NCI-H82 treated with DMSO at 0.1 percent for 48 hours (cell line): ENCODE measurements around the gene SEMA7A.

ENCODE experiments used
- DNase-seq: peaks from one replicate; lab custom pipeline; 2025; ENCODE audit not compliant: unreplicated experiment; lab: John Stamatoyannopoulos, UW

Gene SEMA7A

GRCh38 chr15:74389241-74390048 is 44.3 kb downstream of the SEMA7A start:
- no peak for DNase-seq

DNA sequence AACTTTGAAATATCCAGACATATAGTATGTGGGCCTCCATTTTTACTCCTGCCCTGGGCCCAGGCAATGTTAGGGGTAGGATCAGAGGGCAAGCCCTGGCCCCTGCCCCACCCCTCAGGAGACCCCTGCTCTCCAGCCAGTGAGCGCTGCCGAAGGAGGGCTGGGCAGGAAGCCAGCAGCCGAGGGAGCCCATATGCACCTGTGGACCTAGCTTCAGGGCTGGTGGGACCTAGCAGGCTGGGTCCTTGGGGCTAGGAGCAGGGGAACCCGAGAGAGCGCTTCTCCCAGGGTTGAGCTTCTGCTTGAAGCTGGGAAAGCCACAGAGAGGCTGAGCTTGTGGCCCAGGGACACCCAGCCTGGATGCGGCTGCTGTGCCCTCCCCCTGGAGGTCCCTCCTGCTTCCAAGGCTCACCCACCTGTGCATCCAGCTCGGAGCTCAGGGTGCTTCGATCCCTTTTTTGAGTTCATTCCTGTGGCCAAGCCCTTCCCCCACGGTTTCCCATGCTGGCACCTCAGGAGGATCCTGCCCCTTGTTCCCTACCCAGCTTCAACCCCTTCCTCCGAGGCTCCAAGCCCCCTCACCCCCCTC is 45.3 kb downstream of the SEMA7A start:
- DNase-seq: no peak

DNA sequence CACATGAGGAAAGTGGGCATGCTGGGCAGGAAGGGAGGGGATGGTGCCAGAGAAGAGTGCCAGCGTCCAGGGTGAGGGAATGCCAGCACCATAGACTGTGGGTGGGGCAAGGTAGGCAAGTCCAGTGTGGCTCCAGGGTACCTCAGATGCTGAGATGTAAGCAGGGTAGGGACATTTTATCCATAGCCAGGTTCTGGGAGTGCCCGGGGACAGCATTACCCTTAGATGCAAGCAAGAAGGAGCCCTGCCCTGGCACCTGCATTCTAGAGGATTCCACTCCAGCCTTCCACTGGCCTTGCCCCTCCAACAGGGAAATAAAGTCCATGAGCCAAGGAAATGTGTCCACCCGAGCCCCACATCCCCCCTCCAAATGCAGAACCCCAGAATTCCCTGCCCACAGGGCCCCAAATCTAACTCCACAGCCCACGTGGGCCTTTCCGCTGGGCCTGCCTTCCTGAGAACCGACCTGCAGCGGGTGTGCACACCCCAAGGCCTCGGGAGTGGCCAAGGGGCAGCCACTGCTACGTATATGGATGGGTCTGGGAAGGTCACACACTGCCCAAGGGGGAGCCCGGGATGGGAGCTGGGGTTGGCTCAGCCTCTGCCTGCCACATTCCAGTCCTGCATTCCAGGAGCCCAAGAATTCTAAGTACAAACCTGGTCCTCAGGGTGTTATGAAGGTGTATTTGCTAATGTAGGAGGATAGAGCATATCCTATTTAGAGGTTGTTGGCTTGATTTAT is 46.0 kb downstream of the SEMA7A start:
- DNase-seq: no peak

DNA sequence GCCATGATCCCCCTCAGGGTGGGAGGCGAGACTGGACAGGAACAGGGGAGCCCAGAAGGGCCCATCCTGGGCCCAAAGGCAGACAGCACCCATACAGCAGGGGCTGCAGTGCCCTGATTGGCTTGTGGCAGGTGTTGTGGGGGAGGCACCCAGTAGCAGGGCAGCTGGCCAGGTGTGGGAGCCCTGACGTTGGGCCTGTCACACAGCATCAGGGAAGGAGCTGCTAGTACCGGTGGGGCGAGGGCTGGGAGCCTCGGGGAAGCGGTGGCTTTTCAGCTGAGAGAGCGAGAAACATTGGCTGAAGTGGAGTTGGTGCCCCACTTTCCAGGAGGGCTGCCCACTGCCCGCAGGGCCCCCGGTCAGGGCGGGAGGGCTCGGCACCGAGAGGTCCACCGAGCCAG is 46.6 kb downstream of the SEMA7A start:
- no peak for DNase-seq

DNA sequence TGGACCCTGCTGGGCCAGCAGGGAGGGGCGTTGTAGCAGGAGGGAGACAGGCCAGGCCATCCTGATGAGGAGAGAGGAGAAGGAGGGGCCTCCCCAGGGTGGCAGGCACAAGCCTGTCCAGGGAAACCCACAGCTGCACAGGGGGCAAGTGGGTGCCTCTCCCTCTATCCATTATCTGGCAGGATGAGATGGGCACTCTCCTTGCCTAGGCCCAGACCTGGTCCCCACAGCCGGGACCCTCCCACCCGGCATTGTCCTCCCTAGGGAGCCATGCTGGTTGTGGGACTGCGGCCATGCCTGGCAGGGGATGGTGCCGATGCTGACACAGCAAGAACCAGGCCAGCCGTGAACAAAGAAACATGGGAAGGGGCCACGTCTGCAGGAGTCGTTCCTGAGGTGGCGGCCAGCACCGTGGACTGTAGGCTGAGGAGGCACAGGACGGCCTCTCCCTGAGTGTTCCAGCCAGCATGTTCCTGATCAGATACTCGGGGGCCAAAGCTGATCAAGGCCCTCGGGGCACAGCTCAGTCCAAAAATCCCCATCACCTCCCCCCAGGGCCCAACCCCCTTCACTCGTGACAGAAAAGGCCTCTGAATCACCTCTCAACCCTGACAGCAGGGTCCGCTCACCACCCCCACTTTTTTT is 47.1 kb downstream of the SEMA7A start:
- no peak for DNase-seq

- DNase-seq: no peak
Observed at GRCh38 chr15:74385733-74386132, 48.0 kb downstream of the SEMA7A start.

DNA sequence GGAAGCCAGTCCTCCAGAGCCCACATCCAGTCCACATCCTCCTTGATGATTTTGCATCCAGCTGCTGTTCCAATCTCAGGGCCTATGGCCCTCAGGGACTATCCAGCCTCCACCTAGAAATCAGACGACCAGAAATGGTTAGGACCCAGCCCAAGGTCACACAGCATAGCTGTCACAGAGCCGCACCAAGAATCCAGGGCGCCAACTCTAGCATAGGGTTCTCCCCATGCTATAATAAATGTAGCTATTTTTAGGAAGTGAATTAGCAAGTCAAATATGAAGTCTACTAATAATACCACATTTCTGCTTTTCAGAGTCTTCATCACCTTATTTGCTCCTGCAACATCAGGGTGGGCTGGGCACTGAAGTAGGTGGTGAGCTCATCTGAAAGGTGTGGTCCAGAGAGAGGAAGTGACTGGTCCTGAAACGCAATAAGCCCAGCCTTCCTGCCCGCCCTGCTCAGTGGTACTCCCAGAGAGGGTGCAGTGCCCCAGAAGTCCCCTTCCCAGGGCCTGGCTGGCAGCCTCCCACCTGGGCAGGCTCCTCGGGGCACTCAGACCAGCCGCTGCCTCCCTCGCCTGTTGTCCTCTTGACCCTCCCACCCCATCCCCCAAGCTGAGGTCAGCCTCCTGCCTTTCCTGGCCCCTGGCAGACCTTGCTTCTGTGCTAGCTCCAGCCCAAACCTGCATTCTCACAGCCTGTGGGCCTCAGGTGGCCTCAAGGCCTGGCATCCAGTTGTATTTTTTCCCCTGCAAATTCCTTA is 48.7 kb downstream of the SEMA7A start:
- no peak for DNase-seq

DNA sequence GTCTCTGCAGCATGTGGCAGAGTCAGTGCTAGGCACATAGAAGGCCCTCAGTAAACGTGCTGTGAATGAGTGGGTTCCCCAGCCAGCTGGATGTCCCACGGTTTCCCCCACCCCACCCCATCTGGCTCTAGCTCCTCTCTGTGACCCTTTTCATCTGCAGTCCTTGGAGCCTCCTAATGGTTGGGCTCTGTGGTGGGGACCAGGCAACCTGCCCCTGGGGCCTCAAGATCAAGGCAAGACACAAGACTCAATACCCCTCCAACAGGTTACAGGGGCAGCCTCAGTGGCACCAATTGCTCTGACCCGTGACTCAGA is 49.2 kb downstream of the SEMA7A start:
- DNase-seq: no peak

- no peak for DNase-seq
Observed at GRCh38 chr15:74383695-74384565, 49.8 kb downstream of the SEMA7A start.

DNA sequence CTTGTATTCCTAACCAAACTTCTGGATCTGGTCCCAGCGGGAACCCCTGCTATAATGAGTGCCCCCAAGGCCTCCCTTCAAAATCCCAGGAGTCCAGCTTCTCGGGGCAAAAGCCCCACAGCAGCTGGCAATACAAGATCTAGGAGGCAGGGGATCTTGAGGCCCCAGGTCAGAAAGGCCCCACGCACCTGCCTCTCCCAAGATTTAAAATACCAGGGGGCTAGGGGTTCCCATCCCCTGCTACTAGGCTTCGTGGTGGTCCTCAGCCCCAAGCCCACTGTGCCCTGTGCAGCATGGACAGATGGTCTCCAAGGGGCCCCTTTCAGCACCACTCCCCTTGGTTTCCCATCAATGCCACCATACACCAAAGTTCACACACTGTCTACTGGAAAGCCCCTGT is 50.5 kb downstream of the SEMA7A start:
- no peak for DNase-seq

DNA sequence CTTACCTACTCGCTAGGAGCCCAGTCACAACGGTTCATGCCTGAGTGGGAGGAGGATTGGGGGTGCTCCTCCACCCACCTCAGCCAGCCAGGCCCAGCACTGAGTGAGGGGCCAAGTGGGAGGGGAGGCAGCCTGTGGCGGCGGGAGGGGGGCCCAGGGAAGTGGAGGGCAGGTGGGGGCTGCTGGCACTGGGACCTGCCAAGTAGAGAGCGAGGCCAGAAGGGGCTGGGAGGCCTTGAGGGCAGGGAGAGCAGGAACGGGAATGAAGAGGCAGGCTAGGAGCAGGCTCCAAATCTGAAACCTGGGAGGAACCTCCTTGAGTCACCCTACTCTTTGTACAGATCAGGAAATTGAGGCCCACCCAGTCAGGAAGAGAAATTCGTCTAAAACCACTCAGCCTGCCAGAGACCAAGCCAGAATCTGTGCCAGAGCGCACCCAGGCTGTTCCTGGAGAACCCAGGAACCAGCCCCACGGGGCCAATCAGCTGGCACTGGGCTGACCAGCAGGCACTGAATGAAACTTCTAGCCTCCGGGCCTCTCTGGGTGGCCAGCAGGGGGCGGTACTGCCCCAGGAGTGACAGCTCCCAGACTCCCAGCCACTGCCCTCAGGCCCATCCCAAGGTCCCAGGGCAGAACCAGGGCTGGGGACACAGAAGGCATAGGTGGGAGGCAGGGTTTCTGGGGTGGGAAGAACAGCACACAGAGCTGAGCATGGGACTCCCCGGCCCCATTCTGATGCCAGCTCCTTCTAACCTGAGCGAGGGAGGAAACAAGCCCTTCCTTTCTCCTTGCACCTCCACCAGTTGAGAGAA is 51.5 kb downstream of the SEMA7A start:
- peak; percentile 17 for DNase-seq

DNA sequence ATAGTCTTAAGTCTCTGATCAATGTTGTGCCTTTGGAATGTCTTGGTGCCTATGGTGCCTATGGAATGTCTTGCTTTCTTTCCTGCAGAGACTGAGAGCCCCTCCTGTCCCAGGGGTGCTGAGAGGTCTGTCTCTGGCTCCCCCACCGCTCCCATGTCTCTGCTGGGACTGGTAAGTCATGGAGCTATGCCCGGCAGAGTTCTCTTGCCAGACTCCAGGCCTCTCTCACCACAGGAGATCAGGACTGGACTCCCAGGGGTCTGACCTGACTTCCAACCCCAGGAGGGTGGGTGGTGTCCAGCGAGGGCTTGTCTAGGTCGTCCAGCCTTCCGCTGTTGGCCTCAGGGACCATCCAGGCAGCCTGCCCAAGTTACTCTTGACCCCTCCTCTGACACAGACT is 52.3 kb downstream of the SEMA7A start:
- DNase-seq: no peak

DNA sequence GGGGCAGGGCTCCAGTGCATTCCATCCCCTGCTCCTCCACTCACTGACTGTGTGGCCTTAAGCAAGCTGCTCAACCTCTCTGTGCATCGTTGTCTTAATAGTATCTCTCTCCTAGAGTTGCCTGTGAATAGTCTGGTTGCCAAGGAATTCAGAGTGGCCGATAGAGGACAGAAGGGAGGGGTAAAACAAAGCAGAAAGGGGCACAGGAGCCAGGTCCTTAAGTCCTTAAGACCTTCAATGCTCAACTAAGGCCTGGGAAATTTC is 52.6 kb downstream of the SEMA7A start:
- DNase-seq: no peak

DNA sequence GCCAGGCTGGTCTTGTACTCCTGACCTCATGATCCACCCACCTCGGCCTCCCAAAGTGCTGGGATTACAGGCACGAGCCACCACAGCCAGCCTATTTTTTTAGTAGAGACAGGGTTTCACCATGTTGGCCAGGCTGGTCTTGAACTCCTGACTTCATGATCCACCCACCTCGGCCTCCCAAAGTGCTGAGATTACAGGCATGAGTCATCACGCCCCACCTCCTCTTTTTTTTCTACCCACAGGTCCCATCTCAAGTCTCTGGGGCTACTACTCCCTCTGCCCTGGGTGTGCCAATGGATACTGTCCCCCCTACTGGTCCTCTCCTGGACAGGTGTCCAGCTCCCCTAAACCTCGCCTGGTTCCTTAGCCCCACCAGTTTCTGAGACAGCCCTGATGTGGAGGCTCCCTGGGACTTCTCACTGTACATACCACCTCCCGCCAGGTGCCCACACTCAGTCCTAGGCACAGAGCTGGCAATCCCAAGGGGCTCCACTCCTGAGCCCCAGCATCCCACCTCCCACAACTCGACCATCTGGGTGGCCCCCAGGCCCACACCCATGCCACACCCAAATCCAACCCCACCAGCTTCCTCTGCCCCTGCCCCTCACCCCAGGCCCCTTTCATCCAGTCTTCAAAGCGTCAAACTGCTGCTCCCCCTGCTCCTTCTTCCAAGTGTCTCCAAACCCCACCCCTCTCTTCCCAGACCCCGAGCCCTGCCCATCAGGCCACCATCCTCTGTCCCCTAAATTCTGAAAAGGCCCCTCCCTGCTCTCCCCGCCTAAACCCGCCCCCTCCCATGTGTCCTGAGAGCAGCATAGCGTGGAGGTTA is 53.2 kb downstream of the SEMA7A start:
- DNase-seq: no peak

GRCh38 chr15:74378848-74379247 is 54.9 kb downstream of the SEMA7A start:
- no peak for DNase-seq

DNA sequence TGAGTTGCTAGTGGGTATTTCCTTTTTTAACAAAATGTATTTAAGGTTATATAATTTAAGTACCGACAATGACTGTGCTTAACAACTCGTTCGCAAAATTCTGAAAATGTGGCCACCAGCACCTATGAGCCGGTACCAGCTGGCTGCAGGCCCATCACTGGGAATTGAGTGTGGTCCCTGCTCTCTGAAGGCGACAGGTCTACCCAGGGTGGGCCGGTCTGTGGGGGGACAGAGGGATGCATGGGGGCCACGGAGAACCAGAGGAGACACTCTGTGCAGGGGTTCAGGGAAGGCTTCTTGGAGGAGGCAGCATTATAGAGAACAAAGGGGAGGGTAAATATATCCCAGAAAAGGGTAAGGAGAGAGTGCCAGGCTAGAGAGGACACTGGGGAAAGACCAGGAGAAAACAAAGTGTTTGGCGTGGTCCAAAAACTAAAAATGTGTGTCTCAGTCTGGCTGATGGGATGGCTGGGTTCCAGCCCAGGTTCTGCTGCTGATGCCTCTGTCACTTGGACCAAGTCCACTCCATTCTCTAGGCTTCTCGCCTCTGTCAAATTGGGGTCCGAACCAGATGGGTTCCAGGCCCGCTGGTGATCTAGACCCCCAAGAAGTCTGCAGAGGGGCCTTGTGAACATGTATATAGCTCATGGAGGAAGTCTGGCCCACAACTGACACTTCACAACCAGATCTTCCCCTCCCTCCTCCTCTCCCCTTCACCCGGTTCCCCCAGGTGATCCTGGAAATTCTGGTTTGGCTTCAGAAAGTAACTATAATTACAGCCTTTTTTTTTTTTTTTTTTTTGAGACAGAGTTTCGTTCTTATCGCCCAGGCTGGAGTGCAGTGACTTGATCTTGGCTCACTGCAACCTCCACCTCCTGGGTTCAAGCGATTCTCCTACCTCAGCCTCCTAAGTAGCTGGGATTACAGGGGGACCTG is 55.7 kb downstream of the SEMA7A start:
- DNase-seq: no peak

GRCh38 chr15:74376825-74377581 is 56.8 kb downstream of the SEMA7A start:
- no peak for DNase-seq
